PC-3 (cell line): ENCODE results near the gene HRH3.

Experiments used
- EZH2 ChIP-seq: fragments of 300-600 bp; sonication (generic); IDR thresholded peaks from one replicate; pipeline ENCODE4 v1.6.1; 2017; ENCODE audit warnings: antibody characterized with exemption, mild to moderate bottlenecking, low read length; ENCODE audit not compliant: unreplicated experiment
- TF ChIP-seq, protein P1 (sequence below): fragments of 300-600 bp; sonication (generic); conservative IDR thresholded peaks from 2 replicates; pipeline ENCODE4 v1.5.1; 2017; ENCODE audit warnings: antibody characterized with exemption, low read depth, mild to moderate bottlenecking, low read length

DNA sequence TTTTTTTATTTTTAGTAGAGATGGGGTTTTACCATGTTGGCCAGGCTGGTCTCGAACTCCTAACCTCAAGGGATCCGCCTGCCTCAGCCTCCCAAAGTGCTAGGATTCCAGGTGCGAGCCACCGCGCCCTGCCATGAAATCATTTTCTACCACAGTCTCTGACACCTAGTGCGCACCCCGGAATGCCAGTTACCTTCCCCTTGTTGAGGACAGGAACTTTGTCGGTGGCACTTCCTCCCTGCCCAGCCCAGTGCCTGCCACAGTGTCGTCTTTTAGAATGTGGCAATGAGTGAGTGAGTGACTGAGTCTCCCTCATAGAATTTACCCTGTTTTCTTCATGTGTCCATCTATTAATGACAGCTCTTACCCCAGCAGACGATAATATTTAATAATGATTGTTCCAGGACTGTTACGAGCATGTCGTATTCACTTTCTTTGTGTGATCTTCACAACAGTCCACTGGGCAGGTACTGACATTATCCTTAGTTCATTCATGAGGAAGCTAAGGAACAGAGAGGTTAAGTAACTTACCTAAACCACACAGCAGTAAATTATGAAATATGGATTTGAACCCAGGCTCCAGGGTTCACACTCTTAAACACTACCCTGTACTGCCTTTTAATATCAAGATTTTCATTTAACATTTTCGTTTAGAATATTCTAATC, 20.1 kb upstream of the HRH3 start:
- TF ChIP-seq, protein P1, sequence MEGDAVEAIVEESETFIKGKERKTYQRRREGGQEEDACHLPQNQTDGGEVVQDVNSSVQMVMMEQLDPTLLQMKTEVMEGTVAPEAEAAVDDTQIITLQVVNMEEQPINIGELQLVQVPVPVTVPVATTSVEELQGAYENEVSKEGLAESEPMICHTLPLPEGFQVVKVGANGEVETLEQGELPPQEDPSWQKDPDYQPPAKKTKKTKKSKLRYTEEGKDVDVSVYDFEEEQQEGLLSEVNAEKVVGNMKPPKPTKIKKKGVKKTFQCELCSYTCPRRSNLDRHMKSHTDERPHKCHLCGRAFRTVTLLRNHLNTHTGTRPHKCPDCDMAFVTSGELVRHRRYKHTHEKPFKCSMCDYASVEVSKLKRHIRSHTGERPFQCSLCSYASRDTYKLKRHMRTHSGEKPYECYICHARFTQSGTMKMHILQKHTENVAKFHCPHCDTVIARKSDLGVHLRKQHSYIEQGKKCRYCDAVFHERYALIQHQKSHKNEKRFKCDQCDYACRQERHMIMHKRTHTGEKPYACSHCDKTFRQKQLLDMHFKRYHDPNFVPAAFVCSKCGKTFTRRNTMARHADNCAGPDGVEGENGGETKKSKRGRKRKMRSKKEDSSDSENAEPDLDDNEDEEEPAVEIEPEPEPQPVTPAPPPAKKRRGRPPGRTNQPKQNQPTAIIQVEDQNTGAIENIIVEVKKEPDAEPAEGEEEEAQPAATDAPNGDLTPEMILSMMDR, result no peak
- TF ChIP-seq EZH2, result no peak
